T-helper 1 cell treated with Interleukin-12 subunit alpha and Interleukin-12 subunit beta and Interleukin-4 antibody, amounts not matched to agents 30 μg/mL and 1 μg/mL, for 36 hours (primary cell): ENCODE measurements around the gene TNKS1BP1.
"Not testable (repeated sequence)": the region's sequence is repeated elsewhere in the genome, so short reads cannot be mapped to it uniquely, and the experiment has no call there.

Experiments
- H3K27ac Mint-ChIP-seq: one replicate; pipeline ENCODE4 v1.8.0; 2021; ENCODE audit warnings: mild to moderate bottlenecking, mixed read lengths
- H3K27me3 Mint-ChIP-seq: one replicate; pipeline ENCODE4 v1.8.0; 2021; ENCODE audit warnings: low read depth, mixed read lengths
- H3K36me3 Mint-ChIP-seq: one replicate; pipeline ENCODE4 v1.8.0; 2021; ENCODE audit warnings: low read depth, mixed read lengths
- H3K4me1 Mint-ChIP-seq: one replicate; pipeline ENCODE4 v1.8.0; 2021; ENCODE audit warnings: low read depth, mixed read lengths
- H3K4me3 Mint-ChIP-seq: one replicate; pipeline ENCODE4 v1.8.0; 2021; ENCODE audit warnings: mild to moderate bottlenecking, moderate library complexity, mixed read lengths
- H3K9me3 Mint-ChIP-seq: one replicate; pipeline ENCODE4 v1.8.0; 2021; ENCODE audit warnings: mixed read lengths

Gene TNKS1BP1, protein sequence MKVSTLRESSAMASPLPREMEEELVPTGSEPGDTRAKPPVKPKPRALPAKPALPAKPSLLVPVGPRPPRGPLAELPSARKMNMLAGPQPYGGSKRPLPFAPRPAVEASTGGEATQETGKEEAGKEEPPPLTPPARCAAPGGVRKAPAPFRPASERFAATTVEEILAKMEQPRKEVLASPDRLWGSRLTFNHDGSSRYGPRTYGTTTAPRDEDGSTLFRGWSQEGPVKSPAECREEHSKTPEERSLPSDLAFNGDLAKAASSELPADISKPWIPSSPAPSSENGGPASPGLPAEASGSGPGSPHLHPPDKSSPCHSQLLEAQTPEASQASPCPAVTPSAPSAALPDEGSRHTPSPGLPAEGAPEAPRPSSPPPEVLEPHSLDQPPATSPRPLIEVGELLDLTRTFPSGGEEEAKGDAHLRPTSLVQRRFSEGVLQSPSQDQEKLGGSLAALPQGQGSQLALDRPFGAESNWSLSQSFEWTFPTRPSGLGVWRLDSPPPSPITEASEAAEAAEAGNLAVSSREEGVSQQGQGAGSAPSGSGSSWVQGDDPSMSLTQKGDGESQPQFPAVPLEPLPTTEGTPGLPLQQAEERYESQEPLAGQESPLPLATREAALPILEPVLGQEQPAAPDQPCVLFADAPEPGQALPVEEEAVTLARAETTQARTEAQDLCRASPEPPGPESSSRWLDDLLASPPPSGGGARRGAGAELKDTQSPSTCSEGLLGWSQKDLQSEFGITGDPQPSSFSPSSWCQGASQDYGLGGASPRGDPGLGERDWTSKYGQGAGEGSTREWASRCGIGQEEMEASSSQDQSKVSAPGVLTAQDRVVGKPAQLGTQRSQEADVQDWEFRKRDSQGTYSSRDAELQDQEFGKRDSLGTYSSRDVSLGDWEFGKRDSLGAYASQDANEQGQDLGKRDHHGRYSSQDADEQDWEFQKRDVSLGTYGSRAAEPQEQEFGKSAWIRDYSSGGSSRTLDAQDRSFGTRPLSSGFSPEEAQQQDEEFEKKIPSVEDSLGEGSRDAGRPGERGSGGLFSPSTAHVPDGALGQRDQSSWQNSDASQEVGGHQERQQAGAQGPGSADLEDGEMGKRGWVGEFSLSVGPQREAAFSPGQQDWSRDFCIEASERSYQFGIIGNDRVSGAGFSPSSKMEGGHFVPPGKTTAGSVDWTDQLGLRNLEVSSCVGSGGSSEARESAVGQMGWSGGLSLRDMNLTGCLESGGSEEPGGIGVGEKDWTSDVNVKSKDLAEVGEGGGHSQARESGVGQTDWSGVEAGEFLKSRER (N-terminal part only)

GRCh38 chr11:57324886-57325734 is at the start of gene TNKS1BP1:
Gene TNKS1BP1 (minus strand): TSS chr11:57324952. CDS start chr11:57321885, 3,067 bp downstream.
- H3K4me3 Mint-ChIP-seq = peak within 1 kb of the TSS; percentile 85
- H3K27me3 Mint-ChIP-seq = no peaks in the 10 kb centered on the region
- peak within 1 kb of the TSS; percentile 92 for H3K27ac Mint-ChIP-seq
- no peaks in the 10 kb centered on the region for H3K9me3 Mint-ChIP-seq
- H3K36me3 Mint-ChIP-seq = peaks cover 43% of the 10 kb centered on the region
- peaks cover 49% of the 10 kb centered on the region for H3K4me1 Mint-ChIP-seq

GRCh38 chr11:57373146-57373545 is 48.4 kb upstream of the TNKS1BP1 start:
- Mint-ChIP-seq H3K4me1 (no peaks in the 10 kb centered on the region), H3K4me3 (no peak overlapping the region)

GRCh38 chr11:57370941-57371340 is 46.2 kb upstream of the TNKS1BP1 start:
- H3K27me3 Mint-ChIP-seq = no peaks in the 10 kb centered on the region
- H3K4me3 Mint-ChIP-seq = no peak overlapping the region
- H3K4me1 Mint-ChIP-seq = no peaks in the 10 kb centered on the region
- no peaks in the 10 kb centered on the region for H3K9me3 Mint-ChIP-seq
- H3K27ac Mint-ChIP-seq = no peak overlapping the region
- no peaks in the 10 kb centered on the region for H3K36me3 Mint-ChIP-seq

More at GRCh38 chr11:57373146-57373545, 48.4 kb upstream of the TNKS1BP1 start:
- Mint-ChIP-seq H3K9me3 (no peaks in the 10 kb centered on the region), H3K27me3 (no peaks in the 10 kb centered on the region), H3K36me3 (no peaks in the 10 kb centered on the region), H3K27ac (no peak overlapping the region)

DNA sequence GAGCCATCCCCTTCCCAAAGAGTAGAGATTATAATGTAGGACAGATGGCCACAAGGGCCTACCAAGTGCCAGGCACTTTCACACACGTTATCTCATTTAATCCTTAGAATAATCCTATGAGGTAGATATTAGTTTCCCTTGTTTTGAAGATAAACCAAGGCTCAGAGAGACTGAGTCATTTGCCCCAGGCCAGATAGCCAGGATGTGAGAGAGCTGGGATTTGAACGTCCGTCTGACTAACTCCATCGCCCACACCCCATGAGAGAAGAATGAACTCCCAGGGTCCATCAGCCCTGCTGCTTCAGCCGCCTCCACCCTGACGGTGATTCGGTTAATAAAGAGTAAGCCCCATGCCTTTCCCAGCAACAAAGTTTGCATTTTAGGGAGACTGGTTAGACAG is 45.5 kb upstream of the TNKS1BP1 start:
- Mint-ChIP-seq H3K27me3 (no peaks in the 10 kb centered on the region), H3K9me3 (no peaks in the 10 kb centered on the region), H3K36me3 (no peaks in the 10 kb centered on the region), H3K4me1 (no peaks in the 10 kb centered on the region), H3K27ac (no peak overlapping the region), H3K4me3 (no peak overlapping the region)

GRCh38 chr11:57368845-57369232 is 44.1 kb upstream of the TNKS1BP1 start:
- no peaks in the 10 kb centered on the region for H3K4me1 Mint-ChIP-seq
- no peaks in the 10 kb centered on the region for H3K9me3 Mint-ChIP-seq
- no peak overlapping the region for H3K4me3 Mint-ChIP-seq
- H3K36me3 Mint-ChIP-seq = no peaks in the 10 kb centered on the region
- H3K27me3 Mint-ChIP-seq = no peaks in the 10 kb centered on the region
- no peak overlapping the region for H3K27ac Mint-ChIP-seq

- no peak overlapping the region for H3K27ac Mint-ChIP-seq
Observed at GRCh38 chr11:57368106-57368844, 43.5 kb upstream of the TNKS1BP1 start.

GRCh38 chr11:57364851-57365660 is 40.3 kb upstream of the TNKS1BP1 start:
- H3K9me3 Mint-ChIP-seq = no peaks in the 10 kb centered on the region
- no peak overlapping the region for H3K4me3 Mint-ChIP-seq
- no peak overlapping the region for H3K27ac Mint-ChIP-seq
- no peaks in the 10 kb centered on the region for H3K36me3 Mint-ChIP-seq
- no peaks in the 10 kb centered on the region for H3K27me3 Mint-ChIP-seq
- H3K4me1 Mint-ChIP-seq = no peaks in the 10 kb centered on the region

More at GRCh38 chr11:57368106-57368844, 43.5 kb upstream of the TNKS1BP1 start:
- Mint-ChIP-seq H3K36me3 (no peaks in the 10 kb centered on the region), H3K4me3 (no peak overlapping the region), H3K4me1 (no peaks in the 10 kb centered on the region), H3K9me3 (no peaks in the 10 kb centered on the region), H3K27me3 (no peaks in the 10 kb centered on the region)

GRCh38 chr11:57363131-57364080 is 38.7 kb upstream of the TNKS1BP1 start:
- no peaks in the 10 kb centered on the region for H3K36me3 Mint-ChIP-seq
- H3K9me3 Mint-ChIP-seq = no peaks in the 10 kb centered on the region

GRCh38 chr11:57361926-57362325 is 37.2 kb upstream of the TNKS1BP1 start:
- Mint-ChIP-seq H3K9me3 (no peaks in the 10 kb centered on the region), H3K4me3 (no peak overlapping the region), H3K27ac (no peak overlapping the region), H3K27me3 (no peaks in the 10 kb centered on the region), H3K4me1 (no peaks in the 10 kb centered on the region), H3K36me3 (no peaks in the 10 kb centered on the region)

More at GRCh38 chr11:57363131-57364080, 38.7 kb upstream of the TNKS1BP1 start:
- no peaks in the 10 kb centered on the region for H3K27me3 Mint-ChIP-seq
- no peak overlapping the region for H3K4me3 Mint-ChIP-seq
- no peaks in the 10 kb centered on the region for H3K4me1 Mint-ChIP-seq
- no peak overlapping the region for H3K27ac Mint-ChIP-seq

DNA sequence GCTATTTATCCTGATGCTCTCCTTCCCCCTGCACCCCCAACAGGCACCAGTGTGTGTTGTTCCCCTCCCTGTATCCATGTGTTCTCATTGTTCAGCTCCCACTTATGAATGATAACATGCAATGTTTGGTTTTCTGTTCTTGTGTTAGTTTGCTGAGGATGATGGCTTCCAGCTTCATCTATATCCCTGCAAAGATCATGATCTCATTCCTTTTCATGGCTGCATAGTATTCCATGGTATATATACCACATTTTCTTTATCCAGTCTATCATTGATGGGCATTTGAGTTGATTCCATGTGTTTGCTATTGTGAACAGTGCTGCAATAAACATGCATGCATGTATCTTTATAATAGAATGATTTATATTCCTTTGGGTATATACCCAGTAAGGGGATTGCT is 36.7 kb upstream of the TNKS1BP1 start:
- H3K27me3 Mint-ChIP-seq, H3K27ac Mint-ChIP-seq, H3K36me3 Mint-ChIP-seq, H3K9me3 Mint-ChIP-seq, H3K4me1 Mint-ChIP-seq, H3K4me3 Mint-ChIP-seq: not testable (repeated sequence)

DNA sequence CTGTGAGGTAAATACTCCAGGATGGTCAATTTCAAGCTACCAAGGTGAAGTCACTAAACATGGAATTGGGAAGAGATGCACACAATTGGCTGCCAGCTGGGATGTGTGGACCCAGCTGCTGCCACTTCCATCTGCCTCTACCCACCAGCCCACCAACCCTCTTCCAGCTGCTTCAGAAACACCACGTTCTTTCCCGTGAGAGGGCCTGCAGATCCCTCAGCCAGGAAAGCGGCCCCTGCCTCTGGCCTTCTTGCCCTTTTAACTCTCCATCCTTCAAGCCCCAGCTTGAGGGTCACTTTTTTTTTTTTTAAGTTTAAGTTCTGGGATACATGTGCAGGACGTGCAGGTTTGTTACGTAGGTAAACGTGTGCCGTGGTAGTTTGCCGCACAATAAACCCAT is 36.2 kb upstream of the TNKS1BP1 start:
- H3K27ac Mint-ChIP-seq = no peak overlapping the region
- H3K36me3 Mint-ChIP-seq = no peaks in the 10 kb centered on the region
- peaks cover 6% of the 10 kb centered on the region for H3K27me3 Mint-ChIP-seq
- no peak overlapping the region for H3K4me3 Mint-ChIP-seq
- no peaks in the 10 kb centered on the region for H3K9me3 Mint-ChIP-seq
- H3K4me1 Mint-ChIP-seq = no peaks in the 10 kb centered on the region
